ENCODE measurements around the gene PHF24. TPM values are rescaled to one million over a fixed set of nuclear protein-coding genes. Genes with fewer than 3 reads are reported as not detected.
"Not testable (repeated sequence)": the region's sequence is repeated elsewhere in the genome, so short reads cannot be mapped to it uniquely, and the experiment has no call there.

PHF24 gene
- 19.2 TPM for total RNA-seq

GRCh38 chr9:34957492-34958410, at the start of gene PHF24:
PHF24 (plus strand) TSS chr9:34958285; CDS start chr9:34971299, 13,014 bp downstream.
- FAIRE-seq (no peak), DNase-seq (ENCODE audit: low spot score in 2 of 2) (peak; percentile 36 to 37)

- DNase-seq (ENCODE audit: low spot score in 2 of 2) (no peak), FAIRE-seq (no peak)
These were observed 31.0 kb upstream of the PHF24 start for GRCh38 chr9:34927061-34927460.

- DNase-seq (ENCODE audit: low spot score in 2 of 2) (no peak), FAIRE-seq (no peak)
These were observed 29.2 kb upstream of the PHF24 start for GRCh38 chr9:34928921-34929320.

GRCh38 chr9:34929506-34930102, 28.5 kb upstream of the PHF24 start:
- FAIRE-seq (no peak), DNase-seq (ENCODE audit: low spot score in 2 of 2) (peak in 1 of 2 donors; percentile 28)

GRCh38 chr9:34939989-34940388, 18.1 kb upstream of the PHF24 start:
- DNase-seq (ENCODE audit: low spot score in 2 of 2); FAIRE-seq: not testable (repeated sequence)

GRCh38 chr9:34948451-34948850, 9.6 kb upstream of the PHF24 start:
- FAIRE-seq (no peak), DNase-seq (ENCODE audit: low spot score in 2 of 2) (no peak)

- FAIRE-seq (no peak), DNase-seq (ENCODE audit: low spot score in 2 of 2) (no peak)
These were observed 3.9 kb upstream of the PHF24 start for GRCh38 chr9:34954225-34954624.

- FAIRE-seq; DNase-seq (ENCODE audit: low spot score in 2 of 2): not testable (repeated sequence)
These were observed 2.0 kb upstream of the PHF24 start for GRCh38 chr9:34956066-34956465.

- FAIRE-seq (no peak), DNase-seq (ENCODE audit: low spot score in 2 of 2) (no peak)
These were observed 1.4 kb upstream of the PHF24 start for GRCh38 chr9:34956648-34957047.

- DNase-seq (ENCODE audit: low spot score in 2 of 2), result no peak
- FAIRE-seq, result no peak
These were observed 412 bp downstream of the PHF24 start for GRCh38 chr9:34958411-34958982.

- FAIRE-seq (no peak), DNase-seq (ENCODE audit: low spot score in 2 of 2) (no peak)
These were observed 1.4 kb downstream of the PHF24 start for GRCh38 chr9:34959461-34959860.

- FAIRE-seq (no peak), DNase-seq (ENCODE audit: low spot score in 2 of 2) (no peak)
These were observed 3.7 kb downstream of the PHF24 start for GRCh38 chr9:34961574-34962490.

- FAIRE-seq, result no peak
- DNase-seq (ENCODE audit: low spot score in 2 of 2), result no peak
These were observed 4.5 kb downstream of the PHF24 start for GRCh38 chr9:34962546-34962945.

- no peak for FAIRE-seq
- DNase-seq (ENCODE audit: low spot score in 2 of 2), result no peak
These were observed 5.5 kb downstream of the PHF24 start for GRCh38 chr9:34963552-34963951.

- DNase-seq (ENCODE audit: low spot score in 2 of 2) (no peak), FAIRE-seq (no peak)
These were observed 6.4 kb downstream of the PHF24 start for GRCh38 chr9:34964458-34964857.

GRCh38 chr9:34971146-34971811, 13.2 kb downstream of the PHF24 start:
- DNase-seq (ENCODE audit: low spot score in 2 of 2) (no peak), FAIRE-seq (no peak)

- DNase-seq (ENCODE audit: low spot score in 2 of 2) (no peak), FAIRE-seq (no peak)
These were observed 16.6 kb downstream of the PHF24 start for GRCh38 chr9:34974664-34975063.

- DNase-seq (ENCODE audit: low spot score in 2 of 2), result no peak
- no peak for FAIRE-seq
These were observed 18.4 kb downstream of the PHF24 start for GRCh38 chr9:34976441-34976840.

- no peak for FAIRE-seq
These were observed 18.9 kb downstream of the PHF24 start for GRCh38 chr9:34976992-34977391.

More at GRCh38 chr9:34976992-34977391, 18.9 kb downstream of the PHF24 start:
- DNase-seq (ENCODE audit: low spot score in 2 of 2), result no peak
